GM18502 (cell line): ENCODE data around the gene KIAA0825.
A peak's percentile ranks its signal among the peaks of the same experiment; 100 is the strongest.

Experiments used
- ATAC-seq: cut with Tn5 transposase; IDR thresholded peaks from one replicate; pipeline ENCODE4 v1.9.1; 2021; ENCODE audit warnings: mild to moderate bottlenecking; ENCODE audit not compliant: unreplicated experiment, poor library complexity

KIAA0825 gene

GRCh38 chr5:94618493-94619328, at the start of gene KIAA0825, which contains the start of gene SLF1:
Gene KIAA0825 (minus strand): TSS chr5:94618604. CDS start chr5:94537126, 81,478 bp downstream.
Gene SLF1 (plus strand): TSS chr5:94618669. CDS start chr5:94628811, 10,142 bp downstream.
- peak; percentile 96 for ATAC-seq

DNA sequence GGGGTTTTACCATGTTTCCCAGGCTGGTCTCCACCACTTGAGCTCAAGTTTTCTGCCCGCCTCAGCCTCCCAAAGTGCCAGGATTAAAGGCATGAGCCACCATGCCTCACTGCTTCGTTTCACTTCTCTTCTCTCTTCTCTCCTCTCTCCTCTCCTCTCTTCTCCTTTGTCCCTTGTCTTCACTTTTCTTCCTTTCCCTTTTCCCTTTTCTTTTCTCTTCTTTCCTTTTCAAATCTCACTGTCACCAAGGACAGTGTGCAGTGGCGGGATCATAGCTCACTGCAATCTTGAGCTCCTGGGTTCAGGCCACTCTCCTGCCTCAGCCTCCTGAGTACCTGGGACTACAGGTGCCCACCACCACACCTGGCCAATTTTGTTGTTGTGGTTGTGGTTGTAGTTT, 49.5 kb upstream of the KIAA0825 start:
- ATAC-seq: no peak

DNA sequence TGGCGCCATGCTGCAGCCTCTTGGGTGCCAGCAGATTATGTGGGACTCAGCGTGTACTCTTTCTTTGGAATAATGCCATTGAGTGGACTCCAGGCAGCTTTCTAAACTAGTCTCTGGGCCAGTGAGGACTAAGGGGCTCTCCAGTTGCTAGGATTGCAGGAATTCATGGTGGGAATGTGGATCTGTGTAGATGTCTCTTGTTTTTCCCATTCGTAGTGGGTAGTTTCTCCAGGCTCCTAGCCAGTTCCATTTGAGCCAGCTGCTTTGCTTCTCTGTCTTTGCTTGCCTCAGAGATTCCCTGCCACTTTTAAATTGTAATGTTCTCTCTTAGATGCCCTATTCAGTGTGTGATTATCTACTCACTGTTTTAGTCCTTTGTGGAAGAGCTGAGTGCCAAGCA, 42.7 kb upstream of the KIAA0825 start:
- no peak for ATAC-seq

- no peak for ATAC-seq
Measured at GRCh38 chr5:94660506-94660905, 42.1 kb upstream of the KIAA0825 start.

- no peak for ATAC-seq
Measured at GRCh38 chr5:94658272-94658671, 39.9 kb upstream of the KIAA0825 start.

DNA sequence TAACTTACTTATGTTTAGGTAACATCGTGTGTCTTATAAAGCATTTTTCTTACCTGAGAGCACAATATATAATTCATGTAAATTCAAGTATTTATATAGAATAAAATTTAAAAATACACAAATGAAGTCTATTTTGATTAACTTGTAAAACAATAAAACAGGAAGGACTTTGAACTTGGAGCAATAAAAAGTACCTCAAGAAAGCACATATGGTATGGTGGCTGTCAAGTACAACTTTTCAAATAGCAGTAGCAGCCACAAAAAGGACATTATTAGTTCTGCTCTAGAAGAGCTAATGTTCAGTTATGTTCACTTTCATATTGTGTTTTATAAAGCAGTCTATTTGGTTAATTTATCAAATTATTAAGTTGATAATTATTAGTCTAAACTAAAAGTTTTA, 31.5 kb upstream of the KIAA0825 start:
- no peak for ATAC-seq

DNA sequence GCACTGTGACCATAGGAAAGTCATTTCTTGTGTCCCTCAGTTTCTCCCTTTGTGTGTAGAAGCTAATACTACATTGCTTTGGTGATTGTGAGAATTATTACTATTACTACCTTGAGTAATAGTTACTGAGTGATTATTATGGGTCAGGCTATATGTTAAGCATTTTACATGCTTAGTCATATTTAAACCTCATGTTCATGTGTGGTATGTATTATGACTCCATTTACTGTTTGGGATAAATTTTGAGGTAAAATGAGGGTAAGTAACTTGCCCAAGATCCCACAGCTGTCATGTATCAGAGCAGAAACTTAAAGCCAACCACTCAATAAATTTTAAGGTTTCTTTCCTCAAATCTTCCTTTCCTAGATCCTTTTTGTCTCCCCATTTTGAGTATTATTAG, 28.4 kb upstream of the KIAA0825 start:
- no peak for ATAC-seq

DNA sequence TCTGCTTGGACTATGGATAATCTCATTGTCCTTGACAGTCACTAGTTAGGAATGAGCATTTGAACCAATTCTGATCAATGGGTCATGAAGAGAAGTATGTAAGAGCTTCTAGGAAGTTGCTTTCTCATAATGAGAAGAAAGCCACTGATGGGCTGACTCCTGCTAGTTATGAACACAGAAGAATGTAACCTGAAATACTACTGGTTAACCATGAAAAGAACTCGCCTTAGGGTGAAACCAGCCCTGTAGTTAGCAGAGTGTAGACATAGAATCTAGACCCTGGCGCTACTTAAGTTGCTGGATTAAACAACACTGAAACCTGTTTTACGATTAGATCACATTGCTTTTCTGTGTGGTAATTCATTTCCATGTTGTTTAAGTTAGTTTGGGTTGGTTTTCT, 26.6 kb upstream of the KIAA0825 start:
- no peak for ATAC-seq

GRCh38 chr5:94640176-94640575, 21.8 kb upstream of the KIAA0825 start:
- ATAC-seq: no peak

DNA sequence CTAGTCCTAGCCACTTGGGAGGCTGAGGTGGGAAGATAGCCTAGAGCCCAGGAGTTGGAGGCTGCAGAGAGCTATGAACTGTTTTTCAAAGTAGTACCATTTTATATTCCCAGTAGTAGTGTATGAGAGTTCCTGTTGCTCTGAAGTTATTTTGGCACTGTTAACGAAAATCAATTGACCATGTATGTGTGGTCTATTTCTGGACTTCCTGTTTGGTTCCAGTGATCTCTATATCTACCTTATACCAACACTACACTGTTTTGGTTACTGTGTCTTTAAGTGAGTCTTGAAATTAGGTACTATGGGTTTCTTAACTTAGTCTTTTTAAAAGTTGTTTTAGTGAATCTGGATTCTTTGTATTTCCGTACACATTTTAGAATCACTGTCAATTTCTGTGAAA, 13.6 kb upstream of the KIAA0825 start:
- ATAC-seq: peak; percentile 99

GRCh38 chr5:94627191-94627590, 8.8 kb upstream of the KIAA0825 start:
- ATAC-seq: no peak

GRCh38 chr5:94623877-94624276, 5.5 kb upstream of the KIAA0825 start:
- ATAC-seq: no peak

DNA sequence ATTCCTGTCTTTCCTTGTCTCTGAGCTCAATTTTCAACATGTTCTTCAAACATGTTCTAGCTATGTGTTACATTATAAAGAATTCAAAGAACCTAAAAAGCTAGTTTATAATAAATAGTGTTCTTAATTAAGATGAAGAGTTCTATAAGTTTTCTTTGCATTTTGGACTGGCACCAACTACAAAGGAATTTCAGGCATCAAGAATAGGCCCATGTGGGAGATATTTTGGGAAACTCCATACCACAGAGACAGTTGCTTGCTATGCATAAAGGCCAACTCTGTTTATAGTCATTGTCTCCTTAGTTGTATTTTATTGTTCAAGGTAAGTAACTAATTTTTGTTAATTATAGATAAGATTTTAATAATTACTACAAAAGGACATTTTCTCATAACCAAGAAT, 4.6 kb upstream of the KIAA0825 start:
- no peak for ATAC-seq

DNA sequence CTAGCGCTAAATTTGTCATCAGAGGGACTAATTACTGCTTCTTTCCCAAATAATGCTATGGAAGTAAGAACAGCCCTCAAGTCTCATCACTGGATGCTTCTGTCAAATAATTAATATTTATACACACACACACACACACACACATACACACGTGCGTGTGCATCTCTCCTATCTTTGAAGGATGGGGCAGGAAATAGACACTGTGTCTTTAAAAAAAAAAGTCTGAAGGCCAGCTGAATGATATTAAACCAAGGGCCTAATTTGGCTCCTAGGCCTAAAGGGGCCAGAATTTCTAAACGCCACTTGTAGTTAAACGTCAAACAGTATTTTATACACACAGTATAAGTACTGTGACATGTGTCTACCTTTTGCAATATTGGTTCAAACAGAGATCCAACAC, 3.4 kb upstream of the KIAA0825 start:
- ATAC-seq: no peak

GRCh38 chr5:94620256-94620655, 1.9 kb upstream of the KIAA0825 start:
- no peak for ATAC-seq

DNA sequence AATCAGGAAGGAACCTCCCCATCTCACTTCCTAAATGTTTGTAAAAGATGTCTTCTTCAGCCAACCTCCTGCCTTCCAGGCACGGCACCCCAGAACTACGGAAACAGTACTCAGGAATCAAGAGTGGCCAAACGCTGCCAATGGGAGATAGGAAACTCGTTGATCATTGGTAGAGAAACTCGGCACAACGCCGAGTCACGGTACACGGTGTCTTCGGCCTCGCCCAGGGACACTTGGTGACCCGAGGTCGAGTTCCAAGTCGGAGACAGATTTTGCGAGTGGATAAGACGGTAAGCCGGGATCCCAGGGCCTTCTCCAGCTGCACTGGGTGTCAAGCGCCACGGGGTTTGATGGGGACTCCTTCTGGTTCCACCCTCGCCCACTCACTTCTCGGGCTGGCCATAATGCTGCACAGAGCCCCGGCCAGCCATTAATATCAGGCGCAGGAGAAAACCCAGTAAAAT, 343 bp downstream of the KIAA0825 start:
- peak; percentile 34 for ATAC-seq

DNA sequence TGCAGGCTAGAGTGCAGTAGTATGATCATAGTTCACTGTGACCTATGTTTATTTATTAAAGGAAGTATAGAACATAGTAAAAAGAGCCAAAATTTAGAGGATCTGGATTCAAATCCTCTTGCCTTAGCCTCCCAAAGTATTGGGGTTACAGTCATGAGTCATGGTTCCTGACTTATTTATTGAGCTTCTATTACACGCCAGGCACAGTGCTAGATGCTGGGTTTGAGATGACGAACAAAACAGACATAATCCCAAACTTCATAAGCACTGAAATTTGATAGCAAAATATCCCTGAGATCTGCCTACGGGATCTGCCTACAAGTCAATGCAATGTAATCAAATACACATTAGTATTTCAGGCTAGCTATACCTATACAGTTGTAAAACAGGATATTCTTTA, 2.5 kb downstream of the KIAA0825 start:
- ATAC-seq: no peak

DNA sequence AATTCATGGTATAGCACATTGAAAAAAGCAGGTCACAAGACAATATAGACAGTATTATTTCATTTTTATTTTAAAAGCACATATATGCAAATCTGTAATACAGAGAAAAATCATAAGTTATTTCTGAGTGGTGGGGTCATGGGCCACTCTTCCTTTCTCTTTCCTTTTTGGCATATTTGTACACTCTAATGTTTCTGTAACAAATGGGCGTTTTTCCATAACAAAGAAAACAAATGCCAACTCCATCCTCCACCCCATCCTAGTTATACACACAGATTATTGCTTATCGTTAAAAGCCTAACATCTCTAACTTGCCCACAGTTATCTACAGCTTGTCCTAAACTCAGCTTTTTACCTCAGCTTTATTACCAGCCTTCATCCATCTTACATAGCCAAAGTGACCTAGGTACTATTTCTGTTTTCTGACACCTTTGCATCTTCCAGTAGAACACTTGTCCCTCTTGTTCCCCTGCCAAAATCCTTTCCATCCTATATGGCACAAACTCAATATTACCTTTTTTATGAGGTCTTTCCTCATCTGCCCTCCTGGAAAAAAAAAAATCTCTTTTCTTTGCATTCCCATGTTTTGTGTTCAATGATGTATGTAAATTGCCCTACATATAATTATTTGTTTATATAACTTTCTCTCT, 4.1 kb downstream of the KIAA0825 start:
- ATAC-seq: no peak

- ATAC-seq: no peak
Measured at GRCh38 chr5:94613583-94613982, 4.8 kb downstream of the KIAA0825 start.

GRCh38 chr5:94595281-94595840, 23.0 kb downstream of the KIAA0825 start:
- no peak for ATAC-seq
